HepG2 (cell line): ENCODE results near the gene SLC5A5. TPM values are rescaled to one million over a fixed set of nuclear protein-coding genes. Genes with fewer than 3 reads are reported as not detected.

Source experiments
- ATAC-seq: fragments of 200-7000 bp; cut with Tn5 transposase; 3 replicates; pipeline ENCODE4 v1.9.1; 2020; ENCODE audit warnings: mild to moderate bottlenecking, moderate library complexity
- BruUV-seq: library from RNA; stranded (reverse); fragments of 400-500 nt; replicated peaks from 2 replicates; lab custom pipeline; 2021; lab: Mats Ljungman, UMichigan
- CTCF ChIA-PET: fragments of 300-600 bp; formaldehyde crosslinking; extraction: SDS; loops from one replicate; lab custom pipeline; 2021; ENCODE audit warnings: low total read pairs, inconsistent platforms, low intra/inter-chr PET ratio; lab: Yijun Ruan, JAX
- POLR2A ChIA-PET: fragments of 350-600 bp; sonication (Branson Sonifier 250); formaldehyde crosslinking; loops from one replicate; lab custom pipeline; 2020; ENCODE audit warnings: antibody characterized with exemption, inconsistent platforms; lab: Yijun Ruan, JAX
- DNase-seq: peaks from one replicate; pipeline ENCODE4 v3.0.0-alpha.2; 2015; ENCODE audit warnings: low spot score
- FAIRE-seq: peaks from 3 replicates; lab custom pipeline; 2011; peaks lifted over from hg19 to GRCh38; lab: Jason Lieb, UNC
- H2AFZ ChIP-seq: one replicate; pipeline ENCODE4 v1.6.1; 2011; ENCODE audit warnings: low read length, inconsistent platforms
- H3K27ac ChIP-seq: fragments of 300-600 bp; 3 replicates; pipeline ENCODE4 v1.8.0; 2011; ENCODE audit warnings: mixed run types, mild to moderate bottlenecking, mixed read lengths, low read length, inconsistent platforms; ENCODE audit not compliant: insufficient read depth; ENCODE audit errors: extremely low read length
- H3K27me3 ChIP-seq, 2 experiments: fragments of 200-600 bp in 1 of 2; 2 replicates in 1 of 2; 3 replicates in 1 of 2; pipeline versions ENCODE4 v1.6.0 to v1.8.0; 2011; ENCODE audit warnings: low read length in 2 of 2, mild to moderate bottlenecking in 2 of 2, moderate library complexity in 2 of 2, inconsistent platforms in 1 of 2; ENCODE audit not compliant: insufficient read depth in 2 of 2, control insufficient read depth in 1 of 2
- H3K36me3 ChIP-seq, 2 experiments: fragments of 200-600 bp in 1 of 2; replicated peaks in 1 of 2; 2 replicates in 1 of 2; 3 replicates in 1 of 2; pipeline versions ENCODE4 v1.5.1 to v1.8.0; 2011; ENCODE audit warnings: low read length in 2 of 2, inconsistent platforms in 1 of 2; ENCODE audit not compliant: insufficient read depth in 2 of 2, control insufficient read depth in 1 of 2
- H3K4me1 ChIP-seq: 2 replicates; pipeline ENCODE4 v1.5.1; 2012; ENCODE audit warnings: low read length, inconsistent platforms; ENCODE audit not compliant: insufficient read depth
- H3K4me2 ChIP-seq: 2 replicates; pipeline ENCODE4 v1.6.0; 2011; ENCODE audit warnings: low read depth, low read length, inconsistent platforms
- H3K4me3 ChIP-seq, 3 experiments: fragments of 200-600 bp in 1 of 3; sonication (generic), shearing (Covaris generic) in 1 of 3; replicated peaks in 1 of 3; 2 replicates each; pipeline ENCODE4 v1.5.1; 2011 to 2016; ENCODE audit warnings: low read length in 3 of 3, inconsistent platforms in 2 of 3, low read depth in 2 of 3, mild to moderate bottlenecking in 2 of 3, control low read depth in 1 of 3, mixed read lengths in 1 of 3; ENCODE audit not compliant: insufficient read depth in 1 of 3
- H3K79me2 ChIP-seq: one replicate; pipeline ENCODE4 v1.6.1; 2011; ENCODE audit warnings: low read length, inconsistent platforms; ENCODE audit not compliant: insufficient read depth
- H3K9ac ChIP-seq: 2 replicates; pipeline ENCODE4 v1.6.0; 2011; ENCODE audit warnings: mild to moderate bottlenecking, low read depth, low read length, inconsistent platforms; ENCODE audit not compliant: insufficient read depth
- H3K9me3 ChIP-seq: 2 replicates; pipeline ENCODE4 v1.5.1; 2012; ENCODE audit warnings: mild to moderate bottlenecking, low read length
- H4K20me1 ChIP-seq: 2 replicates; pipeline ENCODE4 v1.6.0; 2011; ENCODE audit warnings: inconsistent platforms, mild to moderate bottlenecking, low read length, moderate library complexity; ENCODE audit not compliant: insufficient read depth
- ATRX ChIP-seq: sonication (generic); formaldehyde crosslinking; IDR thresholded peaks from 2 replicates; pipeline ENCODE4 v1.4.0; 2020; ENCODE audit warnings: missing genetic modification reagents, borderline replicate concordance
- BCL6 ChIP-seq: IDR thresholded peaks from 2 replicates; pipeline ENCODE4 v1.6.1; 2016; ENCODE audit warnings: missing genetic modification reagents, missing compliant biosample characterization
- DRAP1 ChIP-seq: IDR thresholded peaks from 2 replicates; pipeline ENCODE4 v1.6.1; 2016; ENCODE audit warnings: missing genetic modification reagents, missing compliant biosample characterization
- ISL2 ChIP-seq: sonication (generic); formaldehyde crosslinking; IDR thresholded peaks from 2 replicates; pipeline ENCODE4 v1.5.0; 2020; ENCODE audit warnings: missing genetic modification reagents
- MBD4 ChIP-seq: IDR thresholded peaks from 2 replicates; pipeline ENCODE4 v1.6.1; 2012; ENCODE audit warnings: low read length, inconsistent platforms, borderline replicate concordance
- PBX2 ChIP-seq: IDR thresholded peaks from 2 replicates; pipeline ENCODE4 v1.6.1; 2016; ENCODE audit warnings: control low read depth
- TBX3 ChIP-seq: fragments of 450-650 bp; IDR thresholded peaks from 2 replicates; pipeline ENCODE4 v1.6.1; 2017; ENCODE audit warnings: antibody characterized with exemption, mild to moderate bottlenecking, inconsistent platforms, borderline replicate concordance
- ZNF333 ChIP-seq: sonication (generic); formaldehyde crosslinking; IDR thresholded peaks from 2 replicates; pipeline ENCODE4 v1.4.0; 2020; ENCODE audit warnings: mild to moderate bottlenecking, missing genetic modification reagents, borderline replicate concordance
- ZNF83 ChIP-seq: sonication (generic); formaldehyde crosslinking; IDR thresholded peaks from 2 replicates; pipeline ENCODE4 v1.4.0; 2020; ENCODE audit warnings: missing genetic modification reagents, mild to moderate bottlenecking, borderline replicate concordance
- WGBS: methylation state at CpG from one replicate; pipeline ENCODE4 v1.1.6; 2017; ENCODE audit warnings: low lambda C conversion rate; 5-methylcytosine and 5-hydroxymethylcytosine counted together
- in situ Hi-C: cut with HindIII; loops from 2 replicates; pipeline ENCODE4 v1.10.0; 2017; ENCODE audit warnings: low pct_unique_long_range_greater_than_20kb; ENCODE audit not compliant: extremely low pct_ligation_motif_present
- intact Hi-C: fragments of 100-400 bp; cut with micrococcal nuclease; formaldehyde crosslinking; loops from one replicate; pipeline ENCODE4 v1.10.0; 2022; ENCODE audit not compliant: unreplicated experiment
- polyA plus RNA-seq, 8 experiments: library from polyadenylated mRNA; depleted of rRNA in 3 of 8; stranded (reverse) in 7 of 8; unstranded in 1 of 8; fragments of >200 nt; fragmentation: Illumina TruSeq in 4 of 8; extraction: Trizol in 4 of 8; gene quantifications; 2 replicates each; pipeline versions ENCODE4 v1.2.1 to v1.2.3, GENCODE V29; 2011 to 2016; ENCODE audit warnings: low read depth in 4 of 8, missing spikeins in 1 of 8, mixed read lengths in 1 of 8; ENCODE audit not compliant: insufficient read depth in 1 of 8
- total RNA-seq, 5 experiments: library from RNA; depleted of rRNA; stranded (reverse); fragments of >200 nt; fragmentation: Illumina TruSeq; extraction: Trizol; gene quantifications; 2 replicates each; pipeline ENCODE4 v1.2.3, GENCODE V29; 2016; ENCODE audit warnings: low read depth in 1 of 5
- TF ChIP-seq, protein P1 (sequence below): sonication (generic); formaldehyde crosslinking; IDR thresholded peaks from 2 replicates; pipeline ENCODE4 v1.4.0; 2020; ENCODE audit warnings: mild to moderate bottlenecking, missing genetic modification reagents
- TF ChIP-seq, protein P2 (sequence below): sonication (generic); formaldehyde crosslinking; IDR thresholded peaks from 2 replicates; pipeline ENCODE4 v1.4.0; 2020; ENCODE audit warnings: mild to moderate bottlenecking, missing genetic modification reagents

The SLC5A5 gene
- total and polyA plus RNA-seq, 2 of the 13 experiments (the other 11 are each of a cell fraction or from before 2014, with no cell fraction given), result not detected

DNA sequence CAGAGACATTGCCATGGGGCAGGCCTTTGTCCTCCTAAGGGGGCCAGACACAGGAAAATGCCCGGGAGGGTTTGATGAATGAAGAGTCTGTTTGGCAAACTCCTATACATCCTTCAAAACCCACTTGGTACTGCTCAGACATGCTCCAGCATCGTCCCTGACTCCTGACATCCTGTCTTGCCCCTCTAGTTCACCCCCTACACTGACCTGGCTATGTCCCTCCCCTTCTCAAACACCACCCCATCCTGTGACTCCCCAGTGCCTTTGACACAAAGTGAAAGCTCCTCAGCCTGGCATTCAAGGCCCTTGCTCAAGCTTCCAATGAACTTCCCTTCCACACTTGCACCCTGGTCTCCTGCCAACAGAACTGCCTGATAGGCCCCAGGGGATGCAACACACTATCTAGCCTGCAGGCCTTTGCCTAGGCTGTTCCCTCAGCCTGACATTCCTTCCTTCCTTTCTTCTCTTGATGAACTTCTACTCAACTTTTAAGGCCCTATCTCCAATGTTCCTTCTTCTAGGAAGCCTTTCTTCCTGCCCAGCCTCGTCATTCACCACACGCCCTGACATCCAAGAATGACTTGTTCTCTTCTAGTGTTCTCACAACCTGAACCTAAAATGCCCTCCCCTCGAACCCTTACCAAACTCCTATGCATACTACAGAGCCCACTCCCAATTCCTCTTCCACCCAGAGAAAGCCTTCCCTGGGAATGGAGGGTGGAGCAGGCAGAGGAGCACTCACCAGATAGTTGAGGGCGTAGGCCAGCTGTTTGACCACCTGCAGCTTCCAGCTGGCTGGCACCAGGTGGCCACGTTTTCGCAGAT, 36.4 kb upstream of the SLC5A5 start (continued):
- TF ChIP-seq, protein P1, sequence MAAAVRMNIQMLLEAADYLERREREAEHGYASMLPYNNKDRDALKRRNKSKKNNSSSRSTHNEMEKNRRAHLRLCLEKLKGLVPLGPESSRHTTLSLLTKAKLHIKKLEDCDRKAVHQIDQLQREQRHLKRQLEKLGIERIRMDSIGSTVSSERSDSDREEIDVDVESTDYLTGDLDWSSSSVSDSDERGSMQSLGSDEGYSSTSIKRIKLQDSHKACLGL (CRISPR knock-in tag), result no peak
- TF ChIP-seq TBX3 (no peak), ISL2 (CRISPR knock-in tag) (no peak), MBD4 (no peak)

GRCh38 chr19:17836530-17836929, 35.2 kb upstream of the SLC5A5 start:
- ChIA-PET POLR2A (no interaction called here), CTCF (no interaction called here)
- Histone ChIP-seq H3K27me3 (no peaks in the 10 kb centered on the region), H3K27ac (no peak overlapping the region), H3K4me1 (no peaks in the 10 kb centered on the region), H3K9ac (no peak overlapping the region), H3K36me3 (peaks cover 4 to 5% of the 10 kb centered on the region in 2 experiments; a peak in 3 of 5 replicates), H2AFZ (no peak overlapping the region), H4K20me1 (no peaks in the 10 kb centered on the region), H3K79me2 (no peaks in the 10 kb centered on the region), H3K9me3 (no peaks in the 10 kb centered on the region), H3K4me3 (no peak overlapping the region), H3K4me2 (no peak overlapping the region)
- FAIRE-seq (no peak), DNase-seq (no peak), ATAC-seq (no peak)
- intact Hi-C loops, result no loop called here
- no peak for TF ChIP-seq PBX2 (CRISPR knock-in tag)
- no peak for TF ChIP-seq ZNF333
- TF ChIP-seq BCL6 (CRISPR knock-in tag), result no peak
- TF ChIP-seq ZNF83 (CRISPR knock-in tag), result no peak
- no peak for TF ChIP-seq ATRX (CRISPR knock-in tag)
- TF ChIP-seq DRAP1 (CRISPR knock-in tag), result no peak
- TF ChIP-seq, protein P2, sequence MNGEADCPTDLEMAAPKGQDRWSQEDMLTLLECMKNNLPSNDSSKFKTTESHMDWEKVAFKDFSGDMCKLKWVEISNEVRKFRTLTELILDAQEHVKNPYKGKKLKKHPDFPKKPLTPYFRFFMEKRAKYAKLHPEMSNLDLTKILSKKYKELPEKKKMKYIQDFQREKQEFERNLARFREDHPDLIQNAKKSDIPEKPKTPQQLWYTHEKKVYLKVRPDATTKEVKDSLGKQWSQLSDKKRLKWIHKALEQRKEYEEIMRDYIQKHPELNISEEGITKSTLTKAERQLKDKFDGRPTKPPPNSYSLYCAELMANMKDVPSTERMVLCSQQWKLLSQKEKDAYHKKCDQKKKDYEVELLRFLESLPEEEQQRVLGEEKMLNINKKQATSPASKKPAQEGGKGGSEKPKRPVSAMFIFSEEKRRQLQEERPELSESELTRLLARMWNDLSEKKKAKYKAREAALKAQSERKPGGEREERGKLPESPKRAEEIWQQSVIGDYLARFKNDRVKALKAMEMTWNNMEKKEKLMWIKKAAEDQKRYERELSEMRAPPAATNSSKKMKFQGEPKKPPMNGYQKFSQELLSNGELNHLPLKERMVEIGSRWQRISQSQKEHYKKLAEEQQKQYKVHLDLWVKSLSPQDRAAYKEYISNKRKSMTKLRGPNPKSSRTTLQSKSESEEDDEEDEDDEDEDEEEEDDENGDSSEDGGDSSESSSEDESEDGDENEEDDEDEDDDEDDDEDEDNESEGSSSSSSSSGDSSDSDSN (CRISPR knock-in tag), result no peak
- in situ Hi-C loops, result no loop called here
- WGBS, result 87% methylated on average over 4 of the region's 4 CpGs
- BruUV-seq, result TSS peak; percentile 48
